Nucleus accumbens (tissue), 56 donors: Measurements from ENCODE around the gene TNFRSF1B.

ENCODE experiments used
- DNase-seq, 56 donors: peaks; one replicate each; lab custom pipeline; 2025; lab: John Stamatoyannopoulos, UW

Gene TNFRSF1B

DNA sequence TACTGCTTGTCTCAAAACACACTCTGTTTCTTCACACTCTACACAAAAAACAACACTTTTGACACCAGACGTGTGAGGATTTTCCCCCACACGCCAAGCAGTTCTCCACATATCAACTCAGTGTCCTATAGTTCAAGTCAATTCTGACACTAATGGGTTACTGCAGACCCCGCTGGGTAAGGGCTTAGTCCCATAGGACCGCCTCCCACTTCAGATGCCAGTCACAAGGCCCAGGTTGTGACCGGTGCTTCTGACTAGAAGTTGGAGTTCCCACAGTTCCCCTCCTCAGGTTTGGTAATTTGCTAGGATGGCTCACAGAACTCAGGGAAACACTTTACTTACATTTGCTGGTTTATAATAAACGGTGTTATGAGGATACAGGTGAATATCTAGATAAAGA lies 83.0 kb downstream of the TNFRSF1B start:
- no peak for DNase-seq

DNA sequence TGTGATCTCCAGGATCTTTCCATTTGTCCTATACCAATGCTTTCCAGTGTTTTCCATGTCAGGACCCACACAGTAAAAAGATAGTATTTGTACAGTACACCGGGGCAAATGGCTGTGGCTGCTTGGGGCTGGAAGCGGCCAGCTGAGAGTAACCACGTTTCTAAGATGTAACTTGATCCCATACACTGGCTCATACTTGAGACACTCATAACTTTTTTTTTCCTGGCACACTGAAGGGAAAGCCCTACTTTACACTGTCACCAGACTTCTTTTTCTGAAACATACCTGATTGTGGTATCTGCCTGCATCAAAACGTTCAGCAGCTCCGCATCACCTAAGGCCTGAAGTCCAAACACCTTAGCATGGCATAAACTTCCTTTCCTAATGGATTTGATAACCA lies 84.7 kb downstream of the TNFRSF1B start:
- no peak for DNase-seq

DNA sequence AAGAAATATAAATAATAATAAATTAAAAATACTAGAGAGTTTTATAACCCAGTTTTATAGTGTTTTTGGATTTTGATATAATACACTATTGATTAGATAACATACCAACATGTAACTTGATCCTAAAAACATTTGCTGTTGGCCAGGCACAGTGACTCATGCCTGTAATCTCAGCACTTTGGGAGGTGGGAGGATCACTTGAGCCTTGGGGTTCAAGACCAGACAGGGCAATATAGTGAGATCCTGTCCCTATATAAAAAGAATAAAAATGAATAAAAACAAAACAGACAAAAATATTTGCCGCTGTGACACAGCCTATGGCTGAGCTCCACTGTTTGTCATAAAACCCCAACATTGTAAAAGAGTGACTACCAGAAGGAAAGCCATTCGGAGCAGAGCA lies 89.1 kb downstream of the TNFRSF1B start:
- no peak for DNase-seq

DNA sequence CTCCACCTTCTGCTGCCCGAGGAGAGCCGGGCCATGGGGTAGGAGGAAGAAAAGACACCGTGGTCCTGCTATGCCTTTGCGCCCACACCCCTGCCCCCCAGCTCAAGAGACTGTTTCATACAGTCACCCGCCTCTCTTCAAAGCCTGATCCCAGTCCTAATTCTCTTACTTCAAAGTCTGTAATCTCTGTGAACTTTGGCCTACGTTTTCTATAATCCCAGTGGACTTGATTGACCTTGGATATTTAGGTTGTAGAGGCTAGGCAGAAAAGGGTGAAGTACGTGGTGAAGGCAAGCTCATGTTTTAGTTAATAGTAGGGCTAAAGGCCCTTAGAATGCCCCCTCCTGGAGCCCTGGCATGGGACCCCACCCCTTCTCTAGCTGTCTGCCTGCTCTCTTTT lies 91.5 kb downstream of the TNFRSF1B start:
- no peak for DNase-seq
